Loucy (cell line): ENCODE measurements around the gene PPDPF.

ENCODE experiments used
- H2AFZ ChIP-seq: fragments of 200-600 bp; sonication (generic); 2 replicates; pipeline ENCODE4 v1.6.0; 2016; ENCODE audit warnings: antibody characterized with exemption, mild to moderate bottlenecking, low read length, moderate library complexity
- H3F3A ChIP-seq: fragments of 200-600 bp; 2 replicates; pipeline ENCODE4 v1.6.0; 2016; ENCODE audit warnings: antibody characterized with exemption, low read depth, mild to moderate bottlenecking
- H3K27me3 ChIP-seq: fragments of 200-600 bp; sonication (generic); 2 replicates; pipeline ENCODE4 v1.6.1; 2014; ENCODE audit warnings: low read length, mild to moderate bottlenecking; ENCODE audit not compliant: insufficient read depth, poor library complexity, severe bottlenecking
- H3K36me3 ChIP-seq: fragments of 200-600 bp; sonication (generic); 2 replicates; pipeline ENCODE4 v1.6.1; 2016; ENCODE audit warnings: low read length; ENCODE audit not compliant: insufficient read depth
- H3K4me1 ChIP-seq: fragments of 200-600 bp; sonication (generic); 2 replicates; pipeline ENCODE4 v1.5.1; 2014; ENCODE audit warnings: low read length, mild to moderate bottlenecking; ENCODE audit not compliant: insufficient read depth, poor library complexity, severe bottlenecking
- H3K4me2 ChIP-seq: fragments of 200-600 bp; sonication (generic); 2 replicates; pipeline ENCODE4 v1.6.0; 2014; ENCODE audit warnings: antibody characterized with exemption, low read length, low read depth, mild to moderate bottlenecking; ENCODE audit not compliant: poor library complexity, severe bottlenecking
- H3K4me3 ChIP-seq: fragments of 200-600 bp; sonication (generic); 2 replicates; pipeline ENCODE4 v1.5.1; 2014; ENCODE audit warnings: low read length, mild to moderate bottlenecking, mixed read lengths; ENCODE audit not compliant: poor library complexity, severe bottlenecking
- H3K79me2 ChIP-seq: fragments of 200-600 bp; sonication (generic); 2 replicates; pipeline ENCODE4 v1.6.1; 2014; ENCODE audit warnings: low read length; ENCODE audit not compliant: insufficient read depth
- H3K9ac ChIP-seq: fragments of 200-600 bp; sonication (generic); 2 replicates; pipeline ENCODE4 v1.6.0; 2014; ENCODE audit warnings: mild to moderate bottlenecking, low read depth, low read length, moderate library complexity; ENCODE audit not compliant: poor library complexity, severe bottlenecking
- H3K9me2 ChIP-seq: fragments of 200-600 bp; sonication (generic); replicated peaks from 2 replicates; pipeline ENCODE4 v1.6.1; 2016; ENCODE audit warnings: low read depth, low read length, mixed read lengths
- H3K9me3 ChIP-seq: fragments of 200-600 bp; sonication (generic); 2 replicates; pipeline ENCODE4 v1.6.1; 2014; ENCODE audit warnings: mild to moderate bottlenecking, antibody characterized with exemption, low read length, low read depth; ENCODE audit not compliant: insufficient read depth
- H4K20me1 ChIP-seq: fragments of 200-600 bp; sonication (generic); 2 replicates; pipeline ENCODE4 v1.6.0; 2014; ENCODE audit warnings: antibody characterized with exemption, low read length, mild to moderate bottlenecking; ENCODE audit not compliant: insufficient read depth, poor library complexity, severe bottlenecking
- EZH2phosphoT487 ChIP-seq: fragments of 200-600 bp; IDR thresholded peaks from 2 replicates; pipeline ENCODE4 v1.6.1; 2018; ENCODE audit warnings: antibody characterized with exemption, mild to moderate bottlenecking, moderate library complexity, borderline replicate concordance
- TF ChIP-seq, protein P1 (sequence below): fragments of 200-600 bp; sonication (generic); conservative IDR thresholded peaks from 2 replicates; pipeline ENCODE4 v1.5.1; 2014; ENCODE audit warnings: mild to moderate bottlenecking, antibody characterized with exemption, low read length

Gene PPDPF

DNA sequence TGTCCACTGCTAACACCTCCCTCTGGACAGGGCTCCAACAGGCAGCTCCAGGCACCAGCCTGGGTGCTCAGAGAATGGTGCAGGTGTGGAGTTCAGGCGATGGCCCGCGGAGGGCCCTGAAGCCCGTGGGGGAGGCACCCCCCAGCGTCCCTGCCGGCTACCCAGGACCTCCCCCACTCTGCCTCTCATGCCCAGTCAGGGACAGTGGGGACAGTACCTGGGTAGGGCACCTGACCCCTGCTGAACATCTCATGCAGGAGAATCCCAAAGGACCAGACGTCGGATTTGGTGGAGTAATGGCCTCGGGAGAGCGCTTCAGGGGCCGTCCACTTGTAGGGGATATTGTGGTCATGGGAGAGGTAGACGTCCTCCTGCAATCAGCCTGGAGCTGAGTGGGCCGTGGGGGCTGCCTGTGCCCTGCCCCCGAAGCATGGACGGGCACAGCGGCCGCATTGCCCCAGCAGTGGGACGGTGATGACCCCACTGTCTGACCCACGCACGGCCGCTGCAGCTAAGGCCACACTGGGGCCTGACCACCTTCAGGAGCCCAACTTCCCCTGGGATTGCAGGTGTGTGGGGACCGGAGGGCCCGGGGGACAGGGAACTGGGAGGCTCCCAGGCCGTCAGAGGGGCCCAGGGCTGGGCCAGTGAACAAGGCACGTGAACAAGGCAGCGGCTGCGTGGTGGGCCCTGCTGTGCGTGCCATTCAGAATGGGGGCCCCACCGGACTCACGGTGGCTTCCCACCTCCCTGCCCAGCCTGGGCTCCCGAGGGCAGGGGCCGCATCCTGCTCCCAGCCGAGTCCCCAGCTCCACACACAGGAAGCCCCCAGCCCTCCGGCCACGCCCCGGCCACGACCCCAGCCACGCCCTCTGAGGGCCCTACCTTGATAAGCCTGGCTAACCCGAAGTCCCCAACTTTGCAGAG is 9.6 kb downstream of the PPDPF start:
- Histone ChIP-seq H3K4me1 (no peaks in the 10 kb centered on the region), H4K20me1 (no peaks in the 10 kb centered on the region), H3K27me3 (no peaks in the 10 kb centered on the region), H2AFZ (no peak overlapping the region), H3K9ac (no peak overlapping the region), H3K79me2 (no peaks in the 10 kb centered on the region), H3K36me3 (no peaks in the 10 kb centered on the region), H3K9me3 (no peaks in the 10 kb centered on the region), H3F3A (0 out of 2 replicates have a peak, but pooled peaks cover 3% of the 10 kb centered on the region), H3K4me2 (no peak overlapping the region), H3K4me3 (no peak overlapping the region), H3K9me2 (no peaks in the 10 kb centered on the region)
- TF ChIP-seq, protein P1, sequence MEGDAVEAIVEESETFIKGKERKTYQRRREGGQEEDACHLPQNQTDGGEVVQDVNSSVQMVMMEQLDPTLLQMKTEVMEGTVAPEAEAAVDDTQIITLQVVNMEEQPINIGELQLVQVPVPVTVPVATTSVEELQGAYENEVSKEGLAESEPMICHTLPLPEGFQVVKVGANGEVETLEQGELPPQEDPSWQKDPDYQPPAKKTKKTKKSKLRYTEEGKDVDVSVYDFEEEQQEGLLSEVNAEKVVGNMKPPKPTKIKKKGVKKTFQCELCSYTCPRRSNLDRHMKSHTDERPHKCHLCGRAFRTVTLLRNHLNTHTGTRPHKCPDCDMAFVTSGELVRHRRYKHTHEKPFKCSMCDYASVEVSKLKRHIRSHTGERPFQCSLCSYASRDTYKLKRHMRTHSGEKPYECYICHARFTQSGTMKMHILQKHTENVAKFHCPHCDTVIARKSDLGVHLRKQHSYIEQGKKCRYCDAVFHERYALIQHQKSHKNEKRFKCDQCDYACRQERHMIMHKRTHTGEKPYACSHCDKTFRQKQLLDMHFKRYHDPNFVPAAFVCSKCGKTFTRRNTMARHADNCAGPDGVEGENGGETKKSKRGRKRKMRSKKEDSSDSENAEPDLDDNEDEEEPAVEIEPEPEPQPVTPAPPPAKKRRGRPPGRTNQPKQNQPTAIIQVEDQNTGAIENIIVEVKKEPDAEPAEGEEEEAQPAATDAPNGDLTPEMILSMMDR = no peak
- no peak for TF ChIP-seq EZH2phosphoT487

- Histone ChIP-seq H3K9me2 (no peaks in the 10 kb centered on the region), H3K9ac (no peak overlapping the region), H3K27me3 (no peaks in the 10 kb centered on the region), H3K9me3 (no peaks in the 10 kb centered on the region), H3K4me2 (no peak overlapping the region), H4K20me1 (no peaks in the 10 kb centered on the region), H3F3A (no peaks in the 10 kb centered on the region), H3K4me3 (no peak overlapping the region), H3K36me3 (no peaks in the 10 kb centered on the region), H2AFZ (no peak overlapping the region), H3K4me1 (no peaks in the 10 kb centered on the region), H3K79me2 (no peaks in the 10 kb centered on the region)
- TF ChIP-seq, protein P1 = no peak
- TF ChIP-seq EZH2phosphoT487 = no peak
Observed at GRCh38 chr20:63530788-63531160, 10.2 kb downstream of the PPDPF start.

GRCh38 chr20:63531686-63532448 is 11.3 kb downstream of the PPDPF start:
- Histone ChIP-seq H3K9me3 (no peaks in the 10 kb centered on the region), H3K4me1 (no peaks in the 10 kb centered on the region), H3K4me2 (no peak overlapping the region), H3F3A (no peaks in the 10 kb centered on the region), H3K79me2 (no peaks in the 10 kb centered on the region), H3K36me3 (no peaks in the 10 kb centered on the region), H3K27me3 (no peaks in the 10 kb centered on the region), H4K20me1 (no peaks in the 10 kb centered on the region), H3K4me3 (no peak overlapping the region), H3K9ac (no peak overlapping the region), H3K9me2 (no peaks in the 10 kb centered on the region), H2AFZ (no peak overlapping the region)
- TF ChIP-seq, protein P1 = no peak
- TF ChIP-seq EZH2phosphoT487 = no peak
